Small intestine (tissue), 4 donors: Measurements from ENCODE around the gene IQCE. TPM values are rescaled to one million over a fixed set of nuclear protein-coding genes. Genes with fewer than 3 reads are reported as not detected.

Experiments
- polyA plus RNA-seq, 4 donors: library from polyadenylated mRNA; stranded (reverse) in 3 of 4; unstranded in 1 of 4; fragments of 200-250 nt in 3 of 4; fragments of 120-200 nt in 1 of 4; gene quantifications; one replicate each; pipeline versions ENCODE4 v1.2.1 to v1.2.3, GENCODE V29; 2013
- donor health status: healthy with polysubstance abuse.
- donor health status: Bipolar disorder and iron deficiency.
- donor health status: healthy.

The IQCE gene
- polyA plus RNA-seq, 4 donors, result 10.4 to 20.8 (median 15.5) TPM

Other genes with a start within 250 kb of the IQCE start
- gene SNX8, start 244.5 kb upstream of the IQCE start, polyA plus RNA-seq, result 10 to 100 TPM; 17.5 to 39.7 (median 19.2) TPM
- 100 to 1,000 TPM in 1 of 4 donors, 10 to 100 TPM in 3; 53.9 to 114 (median 80.7) TPM for gene EIF3B, start 204.2 kb upstream of the IQCE start, polyA plus RNA-seq
- gene CHST12, start 155.4 kb upstream of the IQCE start, polyA plus RNA-seq, result 10 to 100 TPM in 2 of 4 donors, 1 to 10 TPM in 2; 1.8 to 10.9 (median 6.8) TPM
- gene GRIFIN, start 82.6 kb upstream of the IQCE start, polyA plus RNA-seq, result not detected
- gene LFNG, start 39.2 kb upstream of the IQCE start, polyA plus RNA-seq, result 10 to 100 TPM; 10.5 to 39.3 (median 17.5) TPM
- gene BRAT1, start 3.5 kb upstream of the IQCE start, polyA plus RNA-seq, result 10 to 100 TPM; 25.1 to 40.3 (median 28.2) TPM
- gene TTYH3, start 73.0 kb downstream of the IQCE start, polyA plus RNA-seq, result 100 to 1,000 TPM in 1 of 4 donors, 10 to 100 TPM in 1, 1 to 10 TPM in 2; 6.9 to 149 (median 20.6) TPM
- under 1 TPM in 2 of 4 donors, not detected in 2; 0.07 to 0.24 TPM for gene AMZ1, start 129.2 kb downstream of the IQCE start, polyA plus RNA-seq